Activated CD8-positive, alpha-beta memory T cell treated with anti-CD3 and anti-CD28 coated beads, Interleukin-2, amount 50 U/mL, for 48 hours (primary cell): ENCODE data around the gene API5.

ENCODE experiments used
- DNase-seq: peaks from one replicate; pipeline ENCODE4 v3.0.0-alpha.2; 2020

API5 gene

GRCh38 chr11:43360361-43361032 is 48.7 kb downstream of the API5 start:
- no peak for DNase-seq

DNA sequence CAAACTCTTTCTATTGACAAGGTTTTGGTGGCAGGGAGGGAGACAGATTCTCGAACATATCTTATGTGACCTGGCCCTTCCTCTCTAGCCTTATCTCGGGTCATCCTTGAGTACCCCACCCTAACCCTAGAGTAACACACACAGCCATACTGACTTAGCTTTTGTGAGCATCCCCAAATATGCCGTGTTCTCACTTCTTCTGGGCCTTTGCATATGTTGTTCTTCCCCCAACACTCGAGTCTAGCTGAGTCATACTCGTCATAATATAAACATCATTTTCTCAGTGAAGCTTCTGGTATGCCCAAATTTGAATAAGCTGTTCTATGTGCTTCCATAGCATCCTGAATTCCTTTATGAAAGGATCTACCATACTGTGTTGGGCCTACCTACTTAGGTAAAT is 54.9 kb downstream of the API5 start:
- DNase-seq = no peak

DNA sequence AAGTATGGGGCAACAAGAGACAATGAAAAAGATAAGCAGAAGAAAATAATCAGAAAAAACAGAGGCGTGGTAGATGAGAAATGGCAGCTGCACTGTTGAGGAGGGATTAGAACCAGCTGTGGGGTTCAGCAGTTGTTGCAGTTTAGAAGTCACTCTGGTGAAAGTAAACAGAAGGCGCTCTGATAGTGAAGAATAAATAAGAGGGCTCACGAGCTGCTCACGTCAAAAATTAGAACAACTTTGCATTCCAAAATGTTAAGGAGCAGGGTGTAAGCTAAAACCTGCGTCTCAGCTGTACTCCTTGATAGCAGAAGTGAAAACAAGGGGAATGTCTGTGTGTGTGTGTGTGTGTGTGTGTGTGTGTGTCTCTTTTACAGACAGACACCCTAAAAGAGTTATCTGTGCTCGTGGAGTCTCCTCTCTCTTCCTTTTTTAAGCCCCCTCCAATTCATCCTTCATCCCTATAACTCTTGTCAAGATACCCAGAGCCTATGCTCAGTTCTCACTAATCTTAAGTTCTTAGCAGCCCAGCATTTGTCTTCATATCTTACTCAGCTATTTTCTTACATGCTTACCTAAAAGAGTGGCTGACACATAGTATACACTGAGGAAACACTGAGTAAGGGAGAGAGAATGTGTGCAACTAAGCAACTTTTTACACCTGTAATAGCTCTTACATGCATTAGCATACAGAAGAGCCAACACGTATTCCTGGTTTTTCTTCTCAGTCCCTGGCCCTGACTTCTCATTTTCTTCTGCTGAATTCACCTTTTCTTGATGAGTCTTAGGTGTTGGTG is 55.8 kb downstream of the API5 start:
- no peak for DNase-seq

- DNase-seq = no peak
Observed at GRCh38 chr11:43376065-43376464, 64.3 kb downstream of the API5 start.

DNA sequence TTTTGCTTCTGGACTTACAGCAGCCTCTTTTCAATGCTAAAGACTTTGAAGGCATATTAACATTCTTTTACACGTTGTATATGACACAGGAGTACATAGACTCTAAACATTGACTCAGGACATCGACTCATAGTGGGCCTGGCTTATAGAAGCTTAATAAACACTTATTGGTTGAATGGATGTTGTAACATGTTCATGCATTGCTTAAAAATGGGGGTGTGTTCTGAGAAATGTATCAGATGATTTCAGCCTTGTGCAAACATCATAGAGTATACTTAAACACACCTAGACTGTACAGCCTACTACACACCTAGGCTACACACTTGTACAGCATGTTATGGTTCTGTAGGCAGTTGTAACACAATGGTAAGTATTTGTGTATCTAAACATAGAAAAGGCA is 64.8 kb downstream of the API5 start:
- DNase-seq = no peak

GRCh38 chr11:43377389-43377788 is 65.6 kb downstream of the API5 start:
- no peak for DNase-seq

- no peak for DNase-seq
Observed at GRCh38 chr11:43378897-43379296, 67.1 kb downstream of the API5 start.

DNA sequence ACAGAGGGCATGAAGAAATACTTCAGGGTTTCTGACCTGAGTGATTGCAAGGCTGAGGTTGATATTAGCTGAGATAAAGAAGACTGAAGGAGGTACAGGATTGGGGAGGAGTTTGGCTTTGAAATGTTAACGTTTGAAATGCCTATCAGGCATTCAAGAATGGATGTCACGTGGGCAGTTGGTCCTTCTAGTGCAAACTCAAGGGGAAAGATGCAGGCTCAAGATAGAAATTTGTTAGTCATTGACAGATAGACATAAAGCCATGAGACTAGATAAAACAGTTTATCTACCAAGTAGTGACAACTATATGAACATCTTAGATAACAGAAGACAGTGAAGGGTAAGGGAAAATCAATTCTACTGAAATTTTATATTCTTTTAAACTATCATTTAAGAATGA is 70.0 kb downstream of the API5 start:
- DNase-seq = no peak

GRCh38 chr11:43382614-43383013 is 70.8 kb downstream of the API5 start:
- no peak for DNase-seq

DNA sequence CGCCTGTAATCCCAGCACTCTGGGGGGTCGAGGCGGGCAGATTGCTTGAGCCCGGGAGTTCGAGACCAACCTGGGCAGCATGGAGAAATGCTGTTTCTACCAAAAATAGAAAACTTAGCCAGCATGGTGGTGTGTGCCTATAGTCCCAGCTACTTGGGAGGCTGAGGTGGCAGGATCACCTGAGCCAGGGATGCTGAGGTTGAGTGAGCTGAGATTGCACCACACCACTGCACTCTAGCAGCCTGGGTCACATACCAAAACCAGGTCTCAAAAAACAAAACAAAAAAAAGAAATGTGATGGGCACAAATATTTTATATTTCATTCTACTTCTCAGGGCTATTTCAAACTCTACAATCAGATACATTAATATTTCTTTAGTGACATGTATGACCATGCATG is 72.6 kb downstream of the API5 start:
- DNase-seq = no peak

DNA sequence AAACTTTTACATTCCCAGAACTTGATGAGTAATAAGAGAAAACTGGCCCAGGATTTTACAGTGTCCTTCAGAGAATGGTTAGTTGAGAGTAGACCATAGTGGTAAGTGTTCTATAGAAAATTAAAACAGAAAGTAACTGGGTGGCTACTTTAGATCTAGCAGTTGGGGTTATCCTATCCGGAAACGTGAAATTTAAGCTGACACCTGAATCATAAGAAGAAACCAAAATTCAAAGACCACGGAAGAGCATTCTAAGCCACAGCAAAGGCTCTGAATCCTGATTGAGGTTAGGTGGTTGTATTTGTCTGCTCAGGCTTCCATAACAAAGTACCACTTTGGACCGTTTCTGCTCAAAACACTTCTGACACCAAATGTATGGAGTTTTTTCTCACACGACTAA is 80.9 kb downstream of the API5 start:
- no peak for DNase-seq

DNA sequence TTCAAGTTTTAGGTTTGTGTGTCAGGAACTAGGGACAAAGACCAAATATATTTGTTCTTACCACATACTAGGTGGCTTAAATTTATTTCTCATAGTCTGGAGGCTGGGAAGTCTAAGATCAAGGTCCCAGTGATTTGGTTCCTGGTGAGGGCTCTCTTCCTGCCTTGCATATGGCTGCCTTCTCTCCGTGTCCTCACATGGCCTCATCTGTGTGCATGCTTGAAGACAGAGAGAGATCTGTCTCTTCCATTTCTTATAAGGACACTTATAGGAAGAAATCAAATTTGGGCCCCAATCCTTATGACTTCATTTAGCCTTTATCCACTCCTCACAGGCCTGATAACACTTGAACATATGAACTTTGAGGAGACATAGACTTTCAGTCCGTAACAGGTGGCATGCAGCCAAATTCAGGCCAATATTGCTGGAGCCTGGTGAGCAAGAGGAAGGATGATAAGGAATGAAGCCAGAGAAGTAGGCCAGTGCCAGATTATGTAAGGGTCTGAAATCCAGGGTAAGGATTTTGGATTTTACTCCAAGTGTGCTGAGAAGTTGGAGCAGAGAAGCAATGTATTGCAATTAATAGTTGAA is 82.1 kb downstream of the API5 start:
- no peak for DNase-seq
